Endothelial cell of umbilical vein (primary cell): ENCODE measurements around the gene SNAP25. TPM values are rescaled to one million over a fixed set of nuclear protein-coding genes. Genes with fewer than 3 reads are reported as not detected.

Experiments used
- BruUV-seq: library from RNA; stranded (reverse); fragments of 400-500 nt; replicated peaks from 2 replicates; lab custom pipeline; 2021; lab: Mats Ljungman, UMichigan
- CTCF ChIA-PET: fragments of 300-600, 350-600 bp; sonication (Branson Sonifier 250); formaldehyde crosslinking; loops from one replicate; lab custom pipeline; 2021; ENCODE audit warnings: antibody characterized with exemption, inconsistent platforms; lab: Charles Lee
- POLR2A ChIA-PET: fragments of 300-600, 350-600 bp; sonication (Branson Sonifier 250); formaldehyde crosslinking; loops from one replicate; lab custom pipeline; 2021; ENCODE audit warnings: antibody characterized with exemption, inconsistent platforms; lab: Charles Lee
- DNase-seq: peaks from one replicate; pipeline ENCODE4 v3.0.0-alpha.2; 2011; ENCODE audit warnings: low read depth, low spot score
- FAIRE-seq: peaks from 2 replicates; lab custom pipeline; 2011; peaks lifted over from hg19 to GRCh38; lab: Jason Lieb, UNC
- H2AFZ ChIP-seq: 2 replicates; pipeline ENCODE4 v1.6.0; 2012; ENCODE audit warnings: low read depth, low read length, control low read depth, inconsistent platforms
- H3K27ac ChIP-seq: 2 replicates; pipeline ENCODE4 v1.5.1; 2011; ENCODE audit warnings: low read depth, mild to moderate bottlenecking, control low read depth, low read length, moderate library complexity; ENCODE audit not compliant: insufficient read depth
- H3K27me3 ChIP-seq, 2 experiments: 2 replicates each; pipeline versions ENCODE4 v1.6.0 to v1.6.1; 2011; ENCODE audit warnings: low read length in 2 of 2, mixed read lengths in 1 of 2; ENCODE audit not compliant: control insufficient read depth in 2 of 2, insufficient read depth in 2 of 2
- H3K36me3 ChIP-seq, 2 experiments: 2 replicates in 1 of 2; 3 replicates in 1 of 2; pipeline ENCODE4 v1.5.1; 2011; ENCODE audit warnings: low read length in 2 of 2, mild to moderate bottlenecking in 1 of 2, moderate library complexity in 1 of 2; ENCODE audit not compliant: control insufficient read depth in 2 of 2, insufficient read depth in 2 of 2; ENCODE audit errors: extremely low read depth in 1 of 2
- H3K4me1 ChIP-seq: 3 replicates; pipeline ENCODE4 v1.5.1; 2011; ENCODE audit warnings: mild to moderate bottlenecking, low read length; ENCODE audit not compliant: control insufficient read depth, insufficient read depth; ENCODE audit errors: extremely low read depth
- H3K4me2 ChIP-seq: 2 replicates; pipeline ENCODE4 v1.6.1; 2011; ENCODE audit warnings: low read length, control low read depth, mixed read lengths; ENCODE audit not compliant: insufficient read depth
- H3K4me3 ChIP-seq, 3 experiments: fragments of 200-600 bp in 1 of 3; sonication (generic), shearing (Covaris generic) in 1 of 3; replicated peaks in 1 of 3; 2 replicates each; pipeline ENCODE4 v1.5.1; 2011 to 2016; ENCODE audit warnings: control low read depth in 3 of 3, low read length in 3 of 3, mild to moderate bottlenecking in 2 of 3, inconsistent platforms in 1 of 3, low read depth in 1 of 3, moderate library complexity in 1 of 3; ENCODE audit not compliant: insufficient read depth in 1 of 3
- H3K79me2 ChIP-seq: 2 replicates; pipeline ENCODE4 v1.6.0; 2012; ENCODE audit warnings: low read length, inconsistent platforms; ENCODE audit not compliant: control insufficient read depth, insufficient read depth
- H3K9ac ChIP-seq: replicated peaks from 2 replicates; pipeline ENCODE3; 2011; ENCODE audit warnings: low read length, control low read depth; ENCODE audit not compliant: insufficient read depth; ENCODE audit errors: extremely low read depth
- H3K9me1 ChIP-seq: replicated peaks from 3 replicates; pipeline ENCODE4 v1.6.0; 2011; ENCODE audit warnings: mild to moderate bottlenecking, low read length; ENCODE audit not compliant: control insufficient read depth, insufficient read depth; ENCODE audit errors: extremely low read depth
- H3K9me3 ChIP-seq: replicated peaks from 2 replicates; pipeline ENCODE4 v1.5.1; 2012; ENCODE audit warnings: low read length, inconsistent platforms; ENCODE audit not compliant: control insufficient read depth, insufficient read depth
- H4K20me1 ChIP-seq: replicated peaks from 2 replicates; pipeline ENCODE3; 2011; ENCODE audit warnings: mild to moderate bottlenecking, low read length; ENCODE audit not compliant: control insufficient read depth, insufficient read depth; ENCODE audit errors: extremely low read depth
- EZH2 ChIP-seq: IDR thresholded peaks from 2 replicates; pipeline ENCODE4 v1.6.1; 2012; ENCODE audit warnings: borderline replicate concordance, low read depth, mild to moderate bottlenecking, moderate library complexity, low read length, inconsistent platforms; ENCODE audit not compliant: severe bottlenecking
- FOS ChIP-seq: IDR thresholded peaks from 2 replicates; pipeline ENCODE4 v1.6.1; 2011; ENCODE audit warnings: mild to moderate bottlenecking, low read length, moderate library complexity, borderline replicate concordance; ENCODE audit not compliant: insufficient read depth
- GATA2 ChIP-seq: IDR thresholded peaks from 2 replicates; pipeline ENCODE4 v1.7.0; 2011; ENCODE audit warnings: low read depth, mild to moderate bottlenecking, moderate library complexity, mixed read lengths, low read length; ENCODE audit not compliant: insufficient read length, insufficient read depth
- JUN ChIP-seq: IDR thresholded peaks from 2 replicates; pipeline ENCODE4 v1.6.1; 2011; ENCODE audit warnings: borderline replicate concordance, low read depth; ENCODE audit not compliant: insufficient read length, insufficient read depth
- MYC ChIP-seq: IDR thresholded peaks from one replicate; pipeline ENCODE4 v1.6.1; 2011; ENCODE audit warnings: mild to moderate bottlenecking, low read depth, low read length
- POLR2A ChIP-seq: IDR thresholded peaks from 2 replicates; pipeline ENCODE4 v1.6.1; 2012; ENCODE audit warnings: low read depth, mild to moderate bottlenecking, control low read depth, low read length
- POLR2AphosphoS5 ChIP-seq: IDR thresholded peaks from 2 replicates; pipeline ENCODE4 v1.6.1; 2012; ENCODE audit warnings: low read depth, mild to moderate bottlenecking, control low read depth, low read length, moderate library complexity; ENCODE audit not compliant: insufficient read depth
- dilution Hi-C: fragments of 300-500 bp; cut with MboI; formaldehyde crosslinking; loops from one replicate; pipeline ENCODE4 v1.15.0; 2019; ENCODE audit warnings: low sequenced_read_pairs; ENCODE audit not compliant: extremely low pct_ligation_motif_present
- intact Hi-C: fragments of 100-400 bp; cut with micrococcal nuclease; formaldehyde crosslinking; loops from one replicate; pipeline ENCODE4 v1.10.0; 2022
- polyA plus RNA-seq, 4 experiments: library from polyadenylated mRNA; depleted of rRNA in 3 of 4; stranded (reverse) in 3 of 4; unstranded in 1 of 4; fragments of >200 nt; gene quantifications; 2 replicates each; pipeline versions ENCODE4 v1.2.1 to v1.2.3, GENCODE V29; 2011 to 2012; ENCODE audit warnings: missing spikeins in 1 of 4
- total RNA-seq: library from RNA; stranded (reverse); gene quantifications from 2 replicates; pipeline ENCODE4 v1.2.3, GENCODE V29; 2021
- TF ChIP-seq, protein P1 (sequence below), 2 donors: IDR thresholded peaks; 1 replicate in 1 of 2; 2 replicates in 1 of 2; pipeline ENCODE4 v1.5.1; 2011; ENCODE audit warnings: low read length in 2 of 2, mild to moderate bottlenecking in 2 of 2, moderate library complexity in 2 of 2, control low read depth in 1 of 2, inconsistent platforms in 1 of 2, low read depth in 1 of 2; ENCODE audit not compliant: insufficient read depth in 1 of 2; ENCODE audit errors: extremely low read depth in 1 of 2
- TF ChIP-seq, protein P2 (sequence below): IDR thresholded peaks from 2 replicates; pipeline ENCODE4 v1.6.1; 2011; ENCODE audit not compliant: insufficient read depth, insufficient read length

SNAP25 gene
- total and polyA plus RNA-seq, 2 donors (not counting 3 experiments of a cell fraction or from before 2014, with no cell fraction given), result 3.9 to 4.4 TPM

GRCh38 chr20:10219452-10219791, 792 bp downstream of the SNAP25 start:
- no peak overlapping the region for H2AFZ ChIP-seq
- peak overlapping the region in 2 of 3 experiments; percentile 26 to 75 for H3K4me3 ChIP-seq
- peak; percentile 87 for FAIRE-seq
- no peak overlapping the region for H3K27ac ChIP-seq
- H3K9me1 ChIP-seq, result no peaks in the 10 kb centered on the region
- H3K9me3 ChIP-seq, result no peaks in the 10 kb centered on the region
- peaks cover 24 to 36% of the 10 kb centered on the region in 2 experiments for H3K27me3 ChIP-seq
- H3K79me2 ChIP-seq, result no peaks in the 10 kb centered on the region
- no peak overlapping the region for H3K9ac ChIP-seq
- peak; percentile 78 for DNase-seq
- intact Hi-C loops (loop anchor here (1.0 to 10.0 kb wide), 9 partner anchors 87 to 603 kb away; partner anchors contain the start of genes MKKS and SLX4IP), dilution Hi-C loops (no loop called here)
- ChIA-PET CTCF (interaction anchor here (1.5 to 2.0 kb wide), 3 partner anchors 79 to 143 kb away, joined by 4 to 5 read pairs (median 4); no protein-coding TSS in a partner anchor), POLR2A (interaction anchor here (1.9 kb wide), 1 partner anchor 214 kb away, joined by 10 read pairs; the partner anchor contains the start of gene MKKS)
- BruUV-seq, result no TSS peak
- TF ChIP-seq, protein P1, sequence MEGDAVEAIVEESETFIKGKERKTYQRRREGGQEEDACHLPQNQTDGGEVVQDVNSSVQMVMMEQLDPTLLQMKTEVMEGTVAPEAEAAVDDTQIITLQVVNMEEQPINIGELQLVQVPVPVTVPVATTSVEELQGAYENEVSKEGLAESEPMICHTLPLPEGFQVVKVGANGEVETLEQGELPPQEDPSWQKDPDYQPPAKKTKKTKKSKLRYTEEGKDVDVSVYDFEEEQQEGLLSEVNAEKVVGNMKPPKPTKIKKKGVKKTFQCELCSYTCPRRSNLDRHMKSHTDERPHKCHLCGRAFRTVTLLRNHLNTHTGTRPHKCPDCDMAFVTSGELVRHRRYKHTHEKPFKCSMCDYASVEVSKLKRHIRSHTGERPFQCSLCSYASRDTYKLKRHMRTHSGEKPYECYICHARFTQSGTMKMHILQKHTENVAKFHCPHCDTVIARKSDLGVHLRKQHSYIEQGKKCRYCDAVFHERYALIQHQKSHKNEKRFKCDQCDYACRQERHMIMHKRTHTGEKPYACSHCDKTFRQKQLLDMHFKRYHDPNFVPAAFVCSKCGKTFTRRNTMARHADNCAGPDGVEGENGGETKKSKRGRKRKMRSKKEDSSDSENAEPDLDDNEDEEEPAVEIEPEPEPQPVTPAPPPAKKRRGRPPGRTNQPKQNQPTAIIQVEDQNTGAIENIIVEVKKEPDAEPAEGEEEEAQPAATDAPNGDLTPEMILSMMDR (IDR thresholded peaks at IDR 0.05; ENCODE audit: extremely low read depth in 1 of 2, insufficient read depth in 1 of 2, low read depth in 1 of 2, low read length in 2 of 2), result peak in 1 of 2 donors; percentile 3
- TF ChIP-seq MYC, result no peak
- TF ChIP-seq EZH2, result no peak
- TF ChIP-seq POLR2A, result no peak
- TF ChIP-seq POLR2AphosphoS5, result peak; percentile 38
- no peak for TF ChIP-seq FOS
- no peak for TF ChIP-seq JUN
- TF ChIP-seq, protein P2, sequence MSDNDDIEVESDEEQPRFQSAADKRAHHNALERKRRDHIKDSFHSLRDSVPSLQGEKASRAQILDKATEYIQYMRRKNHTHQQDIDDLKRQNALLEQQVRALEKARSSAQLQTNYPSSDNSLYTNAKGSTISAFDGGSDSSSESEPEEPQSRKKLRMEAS, result peak; percentile 75
- TF ChIP-seq GATA2, result no peak
- H3K4me1 ChIP-seq, result peaks cover 4% of the 10 kb centered on the region
- H3K36me3 ChIP-seq, result no peaks in the 10 kb centered on the region
- no peaks in the 10 kb centered on the region for H4K20me1 ChIP-seq
- peak overlapping the region; percentile 66 for H3K4me2 ChIP-seq
